HG03159 (cell line): Measurements from ENCODE around the gene METTL8.

Source experiments
- ATAC-seq: cut with Tn5 transposase; IDR thresholded peaks from one replicate; pipeline ENCODE4 v1.9.1; 2021; ENCODE audit warnings: mild to moderate bottlenecking, moderate library complexity; ENCODE audit not compliant: unreplicated experiment

METTL8 gene, protein sequence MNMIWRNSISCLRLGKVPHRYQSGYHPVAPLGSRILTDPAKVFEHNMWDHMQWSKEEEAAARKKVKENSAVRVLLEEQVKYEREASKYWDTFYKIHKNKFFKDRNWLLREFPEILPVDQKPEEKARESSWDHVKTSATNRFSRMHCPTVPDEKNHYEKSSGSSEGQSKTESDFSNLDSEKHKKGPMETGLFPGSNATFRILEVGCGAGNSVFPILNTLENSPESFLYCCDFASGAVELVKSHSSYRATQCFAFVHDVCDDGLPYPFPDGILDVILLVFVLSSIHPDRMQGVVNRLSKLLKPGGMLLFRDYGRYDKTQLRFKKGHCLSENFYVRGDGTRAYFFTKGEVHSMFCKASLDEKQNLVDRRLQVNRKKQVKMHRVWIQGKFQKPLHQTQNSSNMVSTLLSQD

DNA sequence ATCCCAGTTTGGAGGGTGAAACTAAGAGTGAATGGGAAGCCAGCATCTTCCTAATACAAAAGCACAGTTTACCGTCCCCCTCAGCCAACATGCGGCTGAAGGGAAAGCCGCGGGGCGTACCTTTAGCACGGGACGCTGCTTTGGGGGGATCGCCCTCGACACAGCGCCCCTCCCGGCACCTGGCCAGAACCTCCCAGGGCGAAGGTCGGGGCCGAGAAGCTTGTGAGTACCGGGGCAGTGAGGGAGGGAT, at the start of gene METTL8:
Gene METTL8 (minus strand): TSS at position 228 of the 250 bp plus-strand sequence. CDS start 41,805 bp downstream, outside the sequence.
- ATAC-seq = no peak

DNA sequence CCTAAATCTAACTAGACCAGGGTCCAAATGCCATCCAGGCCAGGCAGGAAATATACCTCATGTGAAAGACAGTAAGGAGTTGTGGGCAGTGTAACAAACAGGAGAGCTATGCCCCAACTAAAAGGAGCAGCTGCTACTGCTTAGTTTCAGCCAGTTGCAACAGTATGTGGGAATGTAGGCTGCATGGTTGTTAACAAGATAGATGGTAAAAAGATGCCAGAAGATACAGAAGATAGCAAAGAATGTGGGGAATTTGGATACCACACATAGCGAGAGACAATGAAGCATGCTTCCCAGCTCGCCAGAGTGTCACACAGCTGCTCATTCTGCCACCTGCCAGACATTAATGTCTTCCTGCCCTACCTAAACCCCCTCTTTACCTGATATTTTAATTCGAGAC, 49.1 kb upstream of the METTL8 start:
- ATAC-seq = no peak

DNA sequence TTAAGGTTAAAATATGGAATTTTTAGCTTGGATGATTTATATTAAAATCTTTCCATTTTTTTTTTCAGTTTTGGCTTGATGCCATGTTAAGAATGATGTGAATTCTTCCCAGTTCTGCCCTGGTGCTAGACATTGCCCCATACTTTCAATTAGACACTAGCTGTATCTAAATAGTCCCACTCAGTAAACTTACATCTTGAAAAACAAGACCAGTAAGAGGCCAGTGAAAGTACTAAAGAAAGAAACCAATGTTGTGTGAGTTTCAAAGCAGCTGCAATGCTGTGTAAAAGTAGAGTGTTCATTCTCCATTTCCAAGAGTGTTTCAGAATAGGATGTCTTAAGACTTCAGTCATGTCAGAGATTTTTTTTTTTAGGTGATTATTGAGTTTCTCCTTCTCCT, 48.5 kb upstream of the METTL8 start:
- ATAC-seq = no peak

DNA sequence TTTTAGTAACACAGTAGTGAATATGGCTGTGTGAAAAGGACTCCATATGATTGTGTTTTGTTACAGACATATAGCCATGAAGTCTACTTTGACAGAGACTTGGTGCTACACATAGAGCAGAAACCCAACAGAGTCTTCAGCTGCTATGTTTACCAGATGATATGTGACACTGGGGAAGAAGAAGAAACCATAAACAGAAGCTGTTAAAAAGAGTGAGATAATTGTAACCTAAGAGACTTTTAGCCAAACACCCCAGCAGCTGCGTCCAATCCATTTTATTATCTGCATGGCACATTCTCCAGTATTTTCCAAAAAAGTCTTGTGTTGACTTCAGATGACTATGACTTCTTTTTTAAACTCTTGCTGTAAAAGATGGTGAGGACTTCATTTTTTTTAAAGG, 47.1 kb upstream of the METTL8 start:
- no peak for ATAC-seq

DNA sequence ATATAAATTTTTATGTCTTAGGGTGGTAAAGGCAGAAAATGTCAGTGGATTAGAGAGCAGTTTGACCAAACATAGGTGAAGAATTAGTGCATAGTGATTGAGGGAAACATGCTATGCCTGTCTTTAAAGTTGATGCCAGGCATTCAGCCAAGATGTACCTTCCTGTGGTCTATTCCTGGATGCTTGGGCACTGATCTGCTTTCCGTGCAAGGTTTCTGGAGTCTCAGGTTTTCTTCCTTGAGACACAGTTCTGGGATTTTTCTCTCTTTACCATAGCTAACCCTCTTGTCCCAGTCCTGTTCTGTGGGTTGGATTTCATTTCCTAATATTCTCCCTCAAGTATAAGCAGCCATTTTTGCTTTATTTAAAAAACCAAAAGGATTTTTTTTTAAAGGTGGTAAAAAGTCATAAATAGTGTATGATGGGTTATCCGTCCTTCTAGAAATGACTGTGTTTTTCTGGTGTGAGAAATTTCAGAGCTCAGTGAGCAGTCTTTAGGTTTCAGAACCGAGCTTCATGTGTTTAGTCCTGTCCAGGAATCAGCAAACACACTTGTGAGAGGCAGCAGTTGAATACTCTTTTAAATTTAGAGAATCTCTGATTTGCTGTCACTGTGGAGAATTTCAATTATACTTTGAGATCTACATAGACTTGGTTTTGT, 45.5 kb upstream of the METTL8 start:
- peak; percentile 53 for ATAC-seq

DNA sequence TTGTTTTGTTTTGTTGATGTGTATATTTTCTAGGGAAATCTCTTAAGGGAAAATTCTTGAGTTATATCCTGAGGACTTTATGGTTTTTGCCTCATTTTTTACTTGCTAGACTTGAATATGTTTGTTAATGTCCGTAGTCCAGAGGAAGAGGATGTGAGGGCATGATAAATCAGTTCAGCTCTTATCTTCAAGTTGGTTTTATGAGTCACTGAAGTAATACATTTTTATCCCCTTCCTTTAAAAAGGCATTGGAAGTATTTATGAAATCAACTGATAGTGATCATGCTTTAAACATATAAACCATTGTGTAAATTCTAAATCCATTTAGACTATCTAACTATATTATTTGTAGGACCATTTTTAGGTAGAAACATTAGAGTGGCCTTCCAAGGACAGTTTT, 44.6 kb upstream of the METTL8 start:
- ATAC-seq = no peak

DNA sequence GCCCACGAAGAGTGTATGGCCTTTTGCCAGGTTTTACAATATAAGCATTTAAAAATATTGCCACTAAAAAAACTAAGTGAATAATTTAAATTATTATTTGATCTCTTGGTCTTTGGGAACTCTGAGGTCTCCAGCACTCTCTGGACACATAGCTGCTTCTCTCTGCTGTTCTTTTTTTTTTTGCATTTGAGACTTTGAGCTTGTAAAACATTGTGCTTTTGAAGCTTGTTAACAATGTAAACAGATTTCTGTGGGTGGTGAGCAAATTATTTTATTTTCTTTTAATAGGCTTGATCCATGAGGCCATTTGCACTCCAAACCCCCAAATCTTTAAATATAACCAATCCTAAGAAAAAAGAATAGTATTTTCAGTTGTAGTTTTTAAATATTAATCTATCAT, 42.2 kb upstream of the METTL8 start:
- ATAC-seq = no peak

DNA sequence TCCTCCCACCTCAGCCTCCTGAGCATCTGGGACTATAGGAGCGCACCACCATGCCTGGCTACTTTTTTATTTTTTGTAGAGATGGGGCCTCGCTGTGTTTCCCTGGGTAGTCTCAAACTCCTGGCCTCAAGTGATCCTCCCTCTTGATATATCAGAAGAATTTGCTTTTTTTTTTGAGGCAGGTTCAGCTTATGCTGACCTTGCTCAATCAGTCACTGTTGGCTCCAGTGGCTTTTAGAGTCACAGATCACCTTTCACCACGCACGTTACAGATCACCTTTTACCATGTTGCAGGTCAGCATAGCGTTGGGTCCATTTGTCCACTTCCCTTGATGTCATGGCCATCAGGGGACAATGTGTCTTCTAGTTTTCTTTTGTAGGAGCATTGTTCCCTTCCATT, 36.3 kb upstream of the METTL8 start:
- no peak for ATAC-seq

DNA sequence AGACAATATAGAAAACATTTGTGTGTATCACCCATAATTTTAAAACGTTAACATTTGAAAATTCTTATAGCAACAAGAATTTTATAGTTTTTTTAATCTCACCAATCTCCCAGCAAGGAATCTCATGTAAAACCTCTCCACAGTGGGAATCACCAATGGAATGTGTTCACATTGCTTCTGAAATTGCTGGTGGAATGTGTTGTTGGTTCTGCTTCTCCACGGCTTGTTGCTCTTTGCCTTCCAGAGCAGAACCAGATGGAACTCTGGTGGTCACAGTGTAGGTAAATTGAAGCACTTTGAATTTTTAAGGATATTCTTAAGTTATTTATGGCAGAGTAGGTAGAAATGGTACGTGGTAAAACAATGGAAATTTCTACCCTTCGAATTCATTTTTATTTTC, 35.4 kb upstream of the METTL8 start:
- ATAC-seq = no peak

DNA sequence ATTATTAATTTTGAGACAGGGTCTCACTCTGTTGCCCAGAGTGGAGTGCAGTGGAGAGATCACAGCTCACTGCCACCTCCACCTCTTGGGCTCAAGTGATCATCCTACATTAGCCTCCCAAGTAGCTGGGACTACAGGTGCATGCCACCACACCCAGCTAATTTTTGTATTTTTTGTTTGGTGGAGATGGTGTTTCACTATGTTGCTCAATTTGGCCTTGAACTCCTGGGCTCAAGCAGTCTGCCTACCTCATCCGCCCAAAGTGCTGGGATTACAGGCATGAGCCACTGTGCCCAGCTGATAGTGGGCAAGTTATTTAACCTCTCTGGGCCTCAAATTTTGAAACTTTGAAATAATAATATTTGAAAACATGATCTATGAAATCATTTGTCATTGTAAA, 26.7 kb upstream of the METTL8 start:
- no peak for ATAC-seq

DNA sequence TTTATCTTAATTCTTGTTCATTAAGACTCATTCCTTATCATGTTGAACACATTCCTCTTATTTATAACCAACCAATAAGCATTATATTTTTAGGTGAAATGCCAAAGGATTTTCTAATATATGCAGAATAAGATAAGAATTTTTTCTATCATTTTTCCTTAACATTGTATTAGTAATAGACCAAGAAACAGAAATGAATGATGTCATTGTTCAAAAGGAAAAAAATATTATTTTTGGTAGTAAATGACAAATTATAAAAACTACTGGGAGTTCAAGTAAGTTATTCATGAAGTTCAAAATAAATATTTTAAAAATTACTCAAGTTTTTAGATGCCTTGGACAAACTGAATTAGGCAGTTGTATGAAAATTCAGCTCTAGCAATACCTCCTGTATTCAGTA, 25.7 kb upstream of the METTL8 start:
- ATAC-seq = no peak

DNA sequence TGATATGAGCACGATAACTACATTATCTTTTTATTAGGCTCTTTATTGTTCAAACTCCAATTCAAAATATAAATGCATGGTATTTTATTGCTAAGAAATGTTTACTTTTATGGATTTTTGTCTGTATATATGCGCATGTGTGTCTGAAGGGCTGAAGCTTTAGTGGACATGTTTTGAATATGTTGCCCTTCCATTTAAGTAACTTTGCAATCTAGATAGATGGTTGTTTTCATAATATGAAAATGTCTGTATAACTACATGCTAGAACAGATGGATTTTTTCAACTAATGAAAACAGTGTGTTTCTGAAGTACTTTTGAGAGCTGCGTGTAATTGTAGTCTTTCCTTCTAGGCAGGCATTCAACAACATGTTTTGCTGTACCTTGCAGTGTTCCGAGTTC, 19.0 kb upstream of the METTL8 start:
- ATAC-seq = no peak

DNA sequence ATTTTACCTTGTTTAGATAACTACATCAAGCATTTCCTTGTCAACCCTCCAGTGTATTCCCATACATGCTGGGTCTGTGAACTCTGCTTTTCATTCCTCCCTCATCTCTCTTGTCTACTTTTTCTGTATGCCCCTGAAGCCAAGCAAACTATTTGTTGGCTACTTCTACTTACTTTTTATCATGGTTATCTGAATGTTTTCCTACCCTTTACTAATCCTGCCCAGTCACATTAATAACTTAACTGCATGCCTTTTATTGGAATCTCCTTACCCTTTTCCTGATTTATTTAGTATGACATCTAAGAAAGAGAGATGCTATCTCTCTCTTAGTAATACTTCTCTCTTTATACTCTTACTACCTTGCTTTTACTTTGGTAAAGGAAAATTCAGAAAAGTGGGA, 17.3 kb upstream of the METTL8 start:
- ATAC-seq = no peak

DNA sequence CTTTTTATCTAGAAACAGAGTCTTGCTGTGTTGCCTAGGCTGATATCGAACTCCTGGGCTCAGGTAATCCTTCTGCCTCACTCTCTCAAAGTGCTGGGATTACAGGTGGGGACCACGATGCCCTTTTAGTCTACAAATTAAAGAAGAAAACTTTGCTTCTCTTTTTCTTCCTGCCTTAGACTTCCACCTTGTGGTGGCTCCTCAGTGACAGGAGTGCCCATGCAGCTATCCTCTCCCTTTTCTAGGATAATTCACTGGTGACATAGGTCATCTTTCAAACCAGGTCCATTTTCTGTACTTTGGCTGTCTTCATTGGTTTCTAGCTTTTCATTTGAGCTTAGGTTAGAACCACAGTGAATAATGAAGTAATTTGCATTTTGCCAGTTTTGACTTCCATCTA, 13.9 kb upstream of the METTL8 start:
- ATAC-seq = no peak

DNA sequence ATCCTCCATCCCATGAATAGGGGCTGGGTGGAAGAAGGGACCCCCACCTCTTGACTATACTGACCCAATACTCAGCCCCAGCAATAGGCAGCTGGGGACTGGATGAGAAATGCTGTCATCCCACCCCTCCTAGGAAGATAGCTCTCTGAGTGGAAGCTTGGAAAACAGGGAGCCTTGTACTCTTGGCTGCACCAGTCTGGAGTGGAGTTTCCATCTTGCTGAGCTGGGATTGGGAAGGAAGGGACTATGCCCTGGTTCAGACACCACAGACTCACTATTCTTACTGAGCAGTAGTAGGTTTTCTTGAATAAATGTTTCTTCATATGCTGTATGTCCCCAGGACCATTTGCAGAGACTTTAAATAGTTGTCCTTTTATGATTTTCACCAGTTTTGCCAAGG, 7.7 kb upstream of the METTL8 start:
- ATAC-seq = no peak

DNA sequence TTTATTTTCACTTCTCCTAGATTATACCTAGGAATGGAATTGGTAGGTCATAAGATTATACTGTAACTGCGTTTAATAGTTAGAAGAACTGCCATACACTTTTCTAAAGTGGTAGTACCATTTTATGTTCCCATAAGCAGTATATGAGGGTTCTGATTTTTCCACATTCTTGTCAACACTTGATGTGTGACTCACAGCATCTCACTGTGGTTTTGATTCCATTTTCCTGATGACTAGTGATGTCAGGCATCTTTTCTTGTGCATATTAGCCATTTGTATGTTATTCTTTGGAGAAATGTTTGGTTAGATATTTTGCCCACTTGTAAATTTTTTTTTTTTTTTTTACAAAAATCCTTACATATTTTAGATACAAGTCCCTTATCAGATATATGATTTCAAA, 2.5 kb upstream of the METTL8 start:
- ATAC-seq = no peak

DNA sequence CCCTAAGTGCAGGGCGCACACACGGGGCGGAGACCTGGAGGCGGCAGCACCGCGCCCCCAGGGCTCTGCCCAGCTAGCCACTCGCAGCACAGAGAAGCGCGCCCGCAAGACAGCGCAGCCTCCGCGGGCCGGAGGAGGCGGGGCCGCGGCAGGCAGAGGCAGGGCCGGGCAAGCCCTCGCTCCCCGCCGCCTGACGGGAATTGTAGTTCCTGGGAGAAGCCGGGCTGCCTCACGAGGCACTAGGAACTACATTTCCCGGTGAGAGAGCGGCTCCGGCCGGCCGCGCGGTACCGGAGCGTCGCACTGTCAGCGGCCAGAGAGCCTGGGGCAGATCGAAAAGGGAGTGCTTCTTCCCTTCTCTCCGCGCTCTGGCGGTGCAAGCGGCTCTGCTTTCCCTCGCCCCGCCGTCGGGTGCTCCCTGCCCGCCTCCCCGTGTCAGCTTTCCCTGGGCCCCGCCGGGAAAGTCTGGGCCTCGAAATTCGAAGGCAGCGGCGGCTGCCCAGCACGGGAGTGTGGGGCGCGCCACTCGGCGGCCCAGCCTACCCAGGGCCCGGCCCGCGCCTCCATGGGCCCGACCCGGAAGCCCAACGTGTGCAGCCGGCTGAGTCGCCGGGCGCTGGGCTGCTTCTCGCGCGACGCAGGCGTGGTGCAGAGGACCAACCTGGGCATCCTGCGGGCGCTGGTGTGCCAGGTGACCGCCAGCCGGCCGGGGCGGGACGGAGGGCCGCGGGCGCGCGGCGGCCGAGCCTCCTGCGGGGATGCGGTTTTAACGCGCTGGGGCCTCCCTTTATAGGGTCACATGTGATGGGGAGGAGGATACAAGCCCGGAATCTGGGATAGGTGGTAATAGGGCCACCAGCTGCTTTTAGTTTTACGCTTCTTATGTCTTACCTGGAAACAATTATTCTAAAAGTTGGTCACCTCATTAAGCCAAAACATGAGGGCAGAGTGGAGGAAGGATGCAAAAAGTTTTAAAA, 511 bp upstream of the METTL8 start, which contains the start of gene DCAF17:
Gene DCAF17 (plus strand): TSS at position 214 of the 977 bp plus-strand sequence. CDS start 352 bp downstream, at position 566.
- ATAC-seq = peak; percentile 92

DNA sequence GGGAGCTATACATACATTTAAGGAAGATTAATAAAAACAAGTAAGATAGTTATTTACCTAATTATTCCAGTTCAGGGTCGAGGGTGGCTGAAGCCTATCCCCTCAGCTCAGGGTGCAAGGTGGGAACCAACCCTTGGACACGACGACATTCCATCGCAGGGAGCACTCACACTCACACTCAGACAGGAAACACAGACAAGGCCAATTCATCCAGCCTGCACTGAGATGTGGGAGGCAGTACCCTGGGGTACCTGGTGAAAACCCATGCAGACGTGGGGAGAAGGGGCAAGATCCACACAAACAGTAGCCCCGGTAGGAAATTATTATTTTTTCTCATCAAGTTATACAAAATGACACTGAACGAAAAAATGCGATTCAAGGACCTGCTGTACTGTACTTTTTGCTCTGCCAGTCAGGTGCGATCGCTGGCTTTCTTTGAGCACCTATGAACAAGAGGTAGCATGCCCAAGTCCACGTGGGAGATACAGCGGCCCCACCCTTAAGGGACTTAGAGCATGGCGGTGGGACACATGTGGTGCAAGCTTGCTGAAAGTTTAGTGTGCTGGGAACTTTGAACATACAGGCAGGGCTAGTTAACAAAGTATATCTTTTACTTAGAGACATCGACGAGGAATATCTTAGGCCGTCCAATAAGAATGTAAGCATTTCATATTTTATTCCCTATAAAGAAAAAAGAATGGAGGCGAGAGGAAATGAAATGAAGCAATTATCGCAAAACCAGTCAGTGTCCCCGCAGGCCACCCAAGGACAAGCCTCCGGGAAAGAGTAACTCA, 624 bp downstream of the METTL8 start:
- ATAC-seq = no peak

DNA sequence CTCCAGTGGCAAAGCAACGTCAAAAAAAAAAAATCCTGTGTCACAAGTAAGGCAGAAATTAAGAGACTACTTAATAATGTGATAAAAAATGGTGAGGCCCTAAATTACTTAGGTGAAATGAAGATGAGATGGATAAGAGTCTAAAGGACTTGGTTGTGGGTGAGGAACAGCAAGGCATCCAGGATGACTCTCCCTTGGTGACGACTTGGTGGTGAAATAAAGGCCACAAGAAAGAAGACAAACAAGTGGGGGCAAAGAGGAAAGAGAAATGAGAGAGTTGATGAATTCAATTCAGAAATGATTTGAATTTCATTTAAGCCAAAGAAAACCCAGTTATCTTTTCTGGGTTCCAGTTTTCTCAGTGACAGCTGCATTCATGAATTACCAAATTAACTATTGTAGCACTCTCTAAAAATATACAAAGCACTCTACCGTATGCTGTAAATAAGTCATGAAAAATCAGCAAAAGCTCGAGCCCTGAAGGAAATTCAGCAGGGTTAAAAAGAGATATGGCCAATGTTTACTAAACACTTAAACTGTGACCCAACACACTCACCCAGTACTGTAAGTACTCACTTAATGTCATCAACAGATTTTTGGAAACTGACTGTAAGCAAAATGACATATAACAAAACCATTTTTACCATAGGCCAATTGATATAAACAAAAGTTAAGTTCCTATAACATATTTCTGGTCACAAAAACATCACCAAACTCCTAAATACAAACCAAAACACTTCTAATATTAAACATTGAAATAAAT, 1.4 kb downstream of the METTL8 start:
- ATAC-seq = no peak

DNA sequence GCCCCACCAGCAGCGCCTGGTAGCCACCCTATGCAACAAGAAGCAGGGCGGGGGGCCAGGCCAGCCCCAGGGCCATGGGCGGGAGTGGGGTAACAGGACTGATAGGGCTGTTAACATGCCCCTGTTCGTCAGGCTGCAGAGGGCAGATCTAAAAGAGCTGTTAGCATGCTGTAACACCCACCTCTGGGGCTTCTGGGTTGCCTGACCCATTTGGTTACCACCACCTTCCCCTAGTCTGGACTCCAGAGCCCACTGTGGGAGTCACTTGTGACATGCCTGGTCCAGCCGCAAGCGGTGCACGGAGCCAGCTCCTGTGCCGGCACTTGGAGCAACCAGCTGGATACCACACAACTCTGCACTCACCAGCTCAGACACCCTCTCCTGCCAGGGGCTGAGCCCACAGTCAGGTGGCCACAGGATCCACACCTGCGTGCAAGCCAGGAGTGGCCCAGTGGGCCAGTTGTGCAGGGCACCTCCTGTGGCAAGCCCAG, 2.1 kb downstream of the METTL8 start:
- ATAC-seq = no peak
